GM19328 (cell line): ENCODE measurements around the gene ZNF343.

ENCODE experiments used
- ATAC-seq: cut with Tn5 transposase; IDR thresholded peaks from one replicate; pipeline ENCODE4 v1.9.1; 2021; ENCODE audit warnings: mild to moderate bottlenecking, moderate library complexity; ENCODE audit not compliant: unreplicated experiment

Gene ZNF343

DNA sequence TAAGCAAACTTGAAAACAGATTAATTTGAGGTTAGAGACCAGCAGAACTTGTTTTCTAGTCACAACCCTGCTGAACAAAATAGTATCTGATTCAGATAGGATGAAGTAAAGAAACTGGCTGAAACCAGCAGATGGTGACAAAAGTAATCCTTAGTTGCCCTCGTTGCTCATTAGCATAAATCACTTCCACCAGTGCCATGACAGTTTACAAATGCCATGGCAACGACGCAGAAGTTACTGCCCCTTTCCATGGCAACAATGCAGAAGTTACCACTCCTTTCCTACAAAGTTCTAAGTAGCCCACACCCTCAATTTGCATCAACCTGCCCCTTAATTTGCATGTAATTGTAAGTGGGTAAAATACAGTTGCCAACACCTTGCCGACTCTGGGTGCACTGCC, 61.9 kb downstream of the ZNF343 start:
- no peak for ATAC-seq
